Stimulated activated naive CD8-positive, alpha-beta T cell treated with anti-CD3 and anti-CD28 coated beads, Interleukin-15, Interleukin-2, amounts not matched to agents 100 U/mL and 50 U/mL, for 24 hours (primary cell): ENCODE measurements around the gene CDCA5.
A peak's percentile ranks its signal among the peaks of the same experiment; 100 is the strongest.

ENCODE experiments used
- ATAC-seq: fragments of 150-1000 bp; cut with Tn5 transposase; one replicate; pipeline ENCODE4 v1.10.0; 2021
- DNase-seq: peaks from one replicate; pipeline ENCODE4 v3.0.0; 2021

CDCA5 gene

DNA sequence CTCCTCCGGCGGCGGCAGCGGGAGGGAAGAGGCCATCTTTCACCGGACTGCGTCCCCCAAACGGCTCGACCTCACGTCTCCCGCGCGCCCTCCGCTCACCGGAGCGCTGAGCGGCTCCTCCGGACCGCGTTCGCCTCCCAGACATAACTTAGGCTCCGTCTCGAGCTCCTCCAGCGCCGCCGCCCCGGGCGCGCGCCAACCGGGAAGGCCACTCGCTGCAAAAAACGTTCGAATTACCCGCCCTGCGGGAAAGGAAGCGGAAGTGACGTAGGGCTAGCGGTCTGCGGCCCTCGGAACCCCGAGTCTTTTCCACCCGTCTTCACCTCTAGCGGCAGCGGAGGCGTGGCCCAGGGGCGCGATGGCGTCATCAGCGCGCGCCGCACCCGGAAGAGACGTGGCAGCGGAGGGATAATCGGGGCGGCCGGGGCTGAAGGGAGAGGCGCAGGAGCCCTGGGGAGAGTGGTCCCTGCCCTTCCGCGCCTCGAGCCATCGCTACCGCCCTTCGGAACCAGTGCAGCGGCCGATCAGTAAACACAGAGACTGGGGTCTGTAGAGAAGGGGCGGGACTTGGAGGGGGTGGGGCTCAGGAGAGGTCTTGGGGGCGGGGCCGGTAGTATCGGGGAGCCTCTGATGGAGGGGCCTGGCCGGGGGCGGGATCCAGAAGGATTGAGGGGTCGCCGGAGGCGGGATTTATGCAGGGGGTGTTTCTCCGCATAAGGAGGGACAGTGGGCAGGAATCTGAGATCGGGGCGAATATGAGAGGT is at the start of gene CDCA5, which contains the start of gene ZFPL1:
Gene CDCA5 (minus strand): TSS at position 207 of the 764 bp plus-strand sequence. CDS start 62 bp downstream, at position 145.
Gene ZFPL1 (plus strand): TSS at position 389 of the 764 bp plus-strand sequence. CDS start 477 bp downstream, outside the sequence.
- ATAC-seq: peak; percentile 83

DNA sequence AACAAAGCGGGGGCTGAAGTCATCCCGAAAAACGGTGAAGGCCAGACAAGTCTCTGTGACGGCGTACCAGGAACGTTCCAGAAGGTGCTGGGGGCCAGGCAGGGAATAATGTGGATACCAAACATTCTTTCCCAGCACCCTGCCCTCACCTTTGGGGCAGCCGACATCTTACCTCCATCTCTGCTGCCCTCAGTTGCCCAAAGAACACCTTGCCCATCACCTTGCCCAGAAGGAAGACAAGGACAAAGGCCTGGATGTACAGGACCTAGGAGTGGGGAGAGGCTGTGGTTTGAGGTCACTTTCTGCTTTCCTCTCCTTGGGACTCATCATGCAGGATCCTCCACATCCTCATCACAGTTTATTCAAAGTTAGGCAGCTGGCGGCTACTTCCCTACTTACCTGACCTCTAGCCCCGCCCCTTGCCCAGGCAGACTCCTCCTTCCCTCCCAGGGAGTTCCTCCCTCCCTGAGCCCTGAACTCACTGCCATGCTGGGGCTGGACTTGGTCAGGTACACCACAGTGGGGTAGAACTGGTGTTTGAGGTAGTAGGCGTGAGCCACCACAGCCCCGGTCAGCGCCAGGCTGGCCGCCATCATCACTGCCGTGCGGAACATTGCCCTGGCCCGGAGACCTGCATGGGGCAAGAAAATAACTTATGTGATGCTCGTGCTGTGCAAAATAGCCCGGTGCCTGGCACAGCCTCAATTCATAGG is 49.3 kb upstream of the CDCA5 start:
- ATAC-seq: no peak
- peak; percentile 74 for DNase-seq

More for the DNA sequence above, at the start of gene CDCA5, which contains the start of gene ZFPL1:
- peak; percentile 98 for DNase-seq

GRCh38 chr11:65132238-65132987 is 48.6 kb upstream of the CDCA5 start:
- peak; percentile 20 for DNase-seq
- ATAC-seq: no peak

DNA sequence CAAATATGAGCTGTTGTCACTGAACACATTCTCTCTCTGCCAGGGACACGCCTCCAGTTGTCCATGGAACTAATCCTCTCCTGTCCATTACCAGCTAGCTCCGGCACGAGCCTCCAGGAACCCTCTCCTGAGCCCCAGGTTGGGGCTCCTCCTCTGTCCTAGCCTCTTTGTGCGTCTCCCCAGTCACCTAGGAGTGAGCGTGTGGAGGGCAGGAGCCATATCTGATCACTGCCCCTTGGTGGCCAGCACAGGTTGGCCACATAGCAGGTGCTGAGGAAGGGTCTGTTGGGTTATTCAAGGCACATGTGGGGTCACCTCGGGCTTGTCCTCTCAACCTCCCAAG is 48.0 kb upstream of the CDCA5 start:
- ATAC-seq: no peak
- DNase-seq: no peak

GRCh38 chr11:65131417-65131776 is 47.6 kb upstream of the CDCA5 start:
- no peak for ATAC-seq
- DNase-seq: no peak

GRCh38 chr11:65130631-65131416 is 47.0 kb upstream of the CDCA5 start:
- DNase-seq (no peak), ATAC-seq (no peak)

DNA sequence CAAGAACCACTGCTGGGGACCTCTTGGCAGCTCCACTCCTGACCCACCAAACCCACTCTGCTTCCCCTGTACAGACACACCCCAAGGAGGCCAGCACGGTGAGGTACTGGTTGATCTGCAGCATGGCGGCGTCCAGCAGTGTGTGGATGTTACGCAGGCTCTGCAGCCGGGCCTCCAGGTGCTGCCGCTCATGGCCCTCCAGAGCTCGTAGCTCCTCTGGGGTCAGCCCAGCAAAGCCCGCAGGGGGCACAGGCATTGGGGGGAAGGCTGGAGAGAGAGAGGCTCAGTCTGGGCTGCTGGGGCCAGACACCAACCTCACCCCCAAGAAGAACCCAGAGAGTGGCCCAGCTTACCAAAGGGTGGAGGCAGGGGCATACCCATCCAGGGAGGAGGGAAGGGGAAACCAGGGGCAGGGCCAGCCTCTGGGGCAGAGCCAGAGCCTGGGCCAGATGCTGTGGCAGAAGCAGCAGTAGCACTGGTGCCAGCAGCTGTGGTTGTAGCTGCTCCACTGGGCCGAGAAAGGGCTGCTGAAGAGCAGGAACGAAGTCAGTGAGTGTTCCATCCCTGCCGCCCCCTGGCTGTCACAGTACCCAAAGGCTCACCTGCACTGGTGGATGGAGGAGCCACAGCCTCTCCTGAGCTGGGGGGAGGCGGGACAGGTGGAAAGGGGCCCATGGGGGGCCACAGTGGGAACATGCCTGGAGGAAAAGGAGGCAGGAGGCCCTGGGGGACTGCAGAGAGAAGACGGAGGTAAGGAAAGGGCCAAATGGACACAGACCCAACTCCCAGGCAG is 46.0 kb upstream of the CDCA5 start:
- no peak for ATAC-seq
- DNase-seq: no peak

- DNase-seq (no peak), ATAC-seq (no peak)
Measured at GRCh38 chr11:65128182-65129145, 44.6 kb upstream of the CDCA5 start.

DNA sequence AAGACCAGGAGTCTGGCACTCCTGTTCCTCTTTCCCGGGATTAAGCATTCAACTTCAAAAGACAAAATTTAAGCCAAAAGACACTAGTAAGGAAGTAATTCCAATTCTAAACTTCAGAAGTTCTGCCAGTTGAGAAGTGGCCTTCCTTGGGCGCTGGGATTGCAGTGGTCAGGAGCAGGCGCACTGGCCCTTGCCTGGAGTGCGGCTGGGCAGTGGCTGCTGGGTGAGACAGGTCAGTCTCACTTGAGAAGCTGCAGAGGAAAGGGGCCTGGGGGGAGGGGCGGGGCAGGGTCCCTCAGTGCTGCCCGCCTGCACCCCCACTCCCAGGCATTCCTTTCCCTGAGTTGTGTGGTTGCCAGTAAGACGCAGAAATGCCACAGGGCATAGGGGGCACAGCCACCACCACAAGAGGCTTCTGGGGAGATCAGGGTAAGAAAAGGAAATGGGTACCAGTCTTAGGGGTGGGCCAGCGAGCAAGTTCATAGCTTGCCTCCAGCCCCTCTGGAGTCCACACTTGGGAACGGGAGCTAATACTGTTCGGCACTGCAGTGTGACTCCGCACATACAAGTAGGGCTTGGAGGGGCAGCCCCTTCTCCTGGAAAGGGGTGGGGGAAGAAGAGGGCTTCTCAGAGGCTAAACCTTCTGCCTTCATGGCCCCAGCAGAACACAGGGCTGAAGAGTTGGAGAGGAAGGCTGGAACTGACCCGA is 43.8 kb upstream of the CDCA5 start:
- no peak for DNase-seq
- ATAC-seq: no peak

GRCh38 chr11:65126624-65127274 is 42.9 kb upstream of the CDCA5 start:
- DNase-seq (no peak), ATAC-seq (no peak)

- ATAC-seq (no peak), DNase-seq (no peak)
Measured at GRCh38 chr11:65125197-65126056, 41.6 kb upstream of the CDCA5 start.

DNA sequence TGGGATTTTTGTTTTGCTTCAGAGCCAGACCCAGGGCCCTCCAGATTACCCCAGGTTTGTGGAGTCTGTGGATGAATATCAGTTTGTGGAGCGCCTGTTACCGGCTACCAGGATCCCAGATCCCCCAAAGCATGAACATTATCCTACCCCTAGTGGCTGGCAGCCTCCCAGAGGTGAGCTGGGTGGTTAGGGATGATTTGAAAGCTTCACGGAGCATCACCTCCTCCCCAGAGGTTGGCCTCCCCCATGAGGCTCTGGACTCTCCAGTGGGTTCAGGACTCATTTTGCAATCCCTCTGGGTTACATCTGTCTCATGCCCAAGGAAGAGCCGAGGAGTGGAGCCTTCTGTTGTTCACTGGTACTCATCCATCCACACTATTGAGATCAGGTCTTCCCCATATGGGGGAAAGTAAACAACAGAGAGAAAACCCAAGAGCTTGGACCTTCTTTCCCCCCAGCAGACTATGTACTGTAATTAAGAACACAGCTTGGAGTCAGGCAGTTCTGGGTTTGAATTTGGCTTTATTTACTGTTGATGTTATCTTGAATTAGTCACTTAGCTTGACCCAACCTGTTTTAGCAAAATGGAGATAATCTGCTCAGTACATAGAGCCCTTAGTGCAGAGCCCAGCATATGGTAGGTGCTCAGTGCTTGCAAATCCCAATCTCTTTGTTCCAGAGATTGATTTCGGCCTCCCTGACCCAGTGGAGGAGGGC is 40.8 kb upstream of the CDCA5 start:
- ATAC-seq: no peak
- no peak for DNase-seq

DNA sequence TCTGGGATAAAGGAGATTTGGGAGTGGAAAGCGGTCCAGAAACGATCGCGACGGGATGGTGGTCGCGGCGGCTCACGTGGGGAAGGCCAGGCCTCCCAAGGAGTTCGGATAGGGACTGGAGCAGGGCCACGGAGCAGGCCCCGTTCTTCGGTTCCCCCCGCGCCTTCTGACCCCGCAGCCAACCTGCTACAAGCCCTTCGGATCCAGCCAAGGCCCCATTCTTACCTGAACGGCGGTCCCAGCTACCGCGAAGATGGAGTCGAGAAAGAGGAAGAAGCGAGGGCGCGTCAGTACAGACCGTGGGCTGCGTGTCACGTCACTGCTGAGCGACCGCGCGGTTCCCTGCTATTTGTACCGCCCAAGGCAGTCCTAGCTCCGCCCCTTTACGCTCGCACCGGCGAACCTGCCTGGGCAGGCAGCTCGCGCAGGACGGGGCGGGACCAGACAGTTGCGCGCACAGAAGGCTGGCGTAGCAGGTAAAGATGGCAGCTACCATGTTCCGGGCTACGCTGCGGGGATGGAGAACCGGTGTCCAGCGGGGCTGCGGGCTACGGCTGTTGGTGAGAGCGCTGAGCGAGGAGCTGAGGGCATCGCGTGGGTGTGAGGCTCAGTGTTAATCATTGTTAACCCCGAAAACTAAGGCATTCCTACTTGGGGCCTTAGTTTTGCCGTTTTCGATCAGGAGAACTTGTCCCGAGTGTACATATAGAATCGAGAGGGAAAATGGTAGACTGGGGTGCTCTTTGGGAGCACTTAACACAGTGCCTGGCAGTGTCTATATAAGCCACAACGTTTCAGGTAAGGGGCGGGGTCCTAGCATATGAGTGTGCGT is 38.2 kb upstream of the CDCA5 start, which contains the start of the genes FAU and MRPL49:
Gene FAU (minus strand): TSS at position 270 of the 832 bp plus-strand sequence. CDS start 321 bp downstream, outside the sequence.
Gene MRPL49 (plus strand): TSS at position 457 of the 832 bp plus-strand sequence. CDS start 26 bp downstream, at position 483.
- ATAC-seq (peak; percentile 90), DNase-seq (peak; percentile 99)

- ATAC-seq: no peak
- peak; percentile 41 for DNase-seq
Measured at GRCh38 chr11:65121447-65121864, 37.6 kb upstream of the CDCA5 start.

DNA sequence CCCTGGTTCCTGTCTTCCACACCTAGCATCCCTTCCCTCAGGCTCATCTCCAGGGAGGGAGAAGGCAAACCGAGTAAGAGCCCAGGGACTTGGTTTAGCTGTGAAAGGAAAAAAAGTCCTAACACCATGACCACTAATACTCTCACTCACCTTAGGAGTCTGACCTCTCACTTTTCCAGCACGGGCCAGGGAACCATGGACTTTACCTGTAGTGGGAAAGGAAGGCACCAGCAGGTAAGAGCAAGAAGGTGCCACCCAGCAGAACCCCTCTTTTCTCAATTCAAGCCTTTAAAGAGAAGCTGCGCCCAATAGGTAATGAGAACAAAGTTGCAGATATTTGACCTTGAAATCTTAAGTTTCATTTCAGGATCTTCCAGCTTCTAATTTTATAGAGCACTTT is 37.0 kb upstream of the CDCA5 start:
- DNase-seq: no peak
- no peak for ATAC-seq

DNA sequence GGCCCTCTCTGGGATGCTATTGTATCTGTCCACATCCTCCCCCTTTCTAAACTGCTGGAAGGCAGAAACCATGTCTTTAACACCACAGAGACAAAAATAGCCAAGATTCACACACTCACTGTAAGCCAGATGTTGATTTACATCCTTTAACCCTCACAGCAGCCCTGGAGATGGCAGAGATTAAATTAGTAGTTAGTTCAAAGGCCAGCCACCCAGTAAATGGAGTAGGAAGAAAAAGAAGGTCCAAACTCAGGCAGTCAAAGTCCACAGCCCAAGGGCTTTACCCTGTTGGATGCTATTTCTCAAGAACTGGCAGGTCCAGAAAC is 35.8 kb upstream of the CDCA5 start:
- DNase-seq (no peak), ATAC-seq (no peak)
